Amniotic stem cell (primary cell): ENCODE measurements around the gene XAF1.
A peak's percentile ranks its signal among the peaks of the same experiment; 100 is the strongest.
"Not testable (repeated sequence)": the region's sequence is repeated elsewhere in the genome, so short reads cannot be mapped to it uniquely, and the experiment has no call there.

Experiments used
- DNase-seq: peaks from one replicate; lab custom pipeline; 2025; lab: John Stamatoyannopoulos, UW

XAF1 gene

GRCh38 chr17:6753546-6753945 lies 2.3 kb upstream of the XAF1 start:
- no peak for DNase-seq

- DNase-seq: peak; percentile 18
Measured at GRCh38 chr17:6755281-6755680, 565 bp upstream of the XAF1 start.

GRCh38 chr17:6756425-6757031 lies 682 bp downstream of the XAF1 start:
- no peak for DNase-seq

GRCh38 chr17:6757747-6758146 lies 1.9 kb downstream of the XAF1 start:
- DNase-seq: no peak

GRCh38 chr17:6761779-6762178 lies 5.9 kb downstream of the XAF1 start:
- no peak for DNase-seq

- DNase-seq: no peak
Measured at GRCh38 chr17:6768447-6768846, 12.6 kb downstream of the XAF1 start.

GRCh38 chr17:6772016-6772415 lies 16.2 kb downstream of the XAF1 start:
- no peak for DNase-seq

- DNase-seq: not testable (repeated sequence)
Measured at GRCh38 chr17:6774906-6775305, 19.1 kb downstream of the XAF1 start.

GRCh38 chr17:6775871-6776405 lies 20.1 kb downstream of the XAF1 start, which contains the start of gene FBXO39:
TSS of gene FBXO39 (plus strand) at chr17:6776215. CDS start at chr17:6779869, 3,654 bp downstream.
- no peak for DNase-seq

- DNase-seq: no peak
Measured at GRCh38 chr17:6779411-6779810, 23.6 kb downstream of the XAF1 start.

- DNase-seq: no peak
Measured at GRCh38 chr17:6780001-6780400, 24.2 kb downstream of the XAF1 start.

- no peak for DNase-seq
Measured at GRCh38 chr17:6780886-6781285, 25.0 kb downstream of the XAF1 start.

- no peak for DNase-seq
Measured at GRCh38 chr17:6782244-6782643, 26.4 kb downstream of the XAF1 start.

GRCh38 chr17:6786618-6787017 lies 30.8 kb downstream of the XAF1 start:
- no peak for DNase-seq

GRCh38 chr17:6787081-6787693 lies 31.3 kb downstream of the XAF1 start:
- DNase-seq: no peak

GRCh38 chr17:6789146-6789545 lies 33.3 kb downstream of the XAF1 start:
- no peak for DNase-seq

- no peak for DNase-seq
Measured at GRCh38 chr17:6793748-6794493, 38.1 kb downstream of the XAF1 start.

- DNase-seq: no peak
Measured at GRCh38 chr17:6796017-6796886, 40.4 kb downstream of the XAF1 start.

GRCh38 chr17:6796887-6797490 lies 41.1 kb downstream of the XAF1 start:
- DNase-seq: no peak

- DNase-seq: no peak
Measured at GRCh38 chr17:6797718-6798351, 42.0 kb downstream of the XAF1 start.

GRCh38 chr17:6799738-6800137 lies 43.9 kb downstream of the XAF1 start:
- no peak for DNase-seq
